ENCODE results near the gene BARHL1. TPM values are rescaled to one million over a fixed set of nuclear protein-coding genes. Genes with fewer than 3 reads are reported as not detected.
A peak's percentile ranks its signal among the peaks of the same experiment; 100 is the strongest.

The BARHL1 gene
- total RNA-seq, 3 donors from 2014 or later: not detected

DNA sequence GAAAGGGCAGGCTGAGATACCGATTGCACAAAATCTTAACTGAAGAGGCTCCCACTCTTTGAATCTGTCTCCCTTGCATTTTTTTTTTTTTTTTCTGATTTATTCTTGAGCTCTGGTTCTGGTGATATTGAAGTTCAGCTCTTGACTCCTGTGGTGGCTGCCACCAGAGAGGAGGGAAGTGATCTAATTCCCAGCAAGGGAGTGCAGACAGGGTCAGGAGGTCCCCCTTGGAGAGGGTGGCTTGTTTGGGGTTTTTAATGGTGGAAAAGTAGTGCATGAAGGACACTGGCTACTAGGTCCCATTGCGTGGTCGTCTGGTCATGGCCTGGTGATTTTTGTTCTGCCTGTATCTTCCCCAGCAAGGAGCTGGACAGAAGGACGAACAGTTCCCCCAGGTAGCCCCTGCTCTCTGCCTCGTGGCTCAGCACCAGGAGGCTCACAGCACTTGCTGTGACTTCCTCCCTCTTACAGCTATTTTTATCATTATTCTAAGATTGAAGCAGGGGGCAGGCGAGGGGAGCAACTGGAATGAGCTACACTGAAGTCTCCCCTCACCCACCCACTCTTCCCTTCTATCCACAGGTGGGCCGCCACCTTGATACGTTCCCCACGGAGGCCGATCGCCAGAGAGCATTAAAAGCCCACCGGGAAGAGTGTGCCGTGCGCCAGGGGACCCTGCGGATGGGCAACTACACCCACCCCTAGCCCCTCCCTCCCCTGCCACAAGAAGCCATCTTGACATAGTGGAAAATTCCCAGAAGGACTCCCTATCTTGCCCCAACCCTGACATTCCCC lies 10.4 kb upstream of the BARHL1 start:
- peaks cover 36% of the 10 kb centered on the region for H3K27me3 Mint-ChIP-seq (ENCODE audit: low read depth)
- H3K4me3 Mint-ChIP-seq: no peak overlapping the region
- H3K4me1 Mint-ChIP-seq (ENCODE audit: low read depth): no peaks in the 10 kb centered on the region
- H3K36me3 Mint-ChIP-seq (ENCODE audit: insufficient read depth): no peaks in the 10 kb centered on the region
- H3K9me3 Mint-ChIP-seq: no peaks in the 10 kb centered on the region
- DNase-seq (no peak), ATAC-seq (no peak)

DNA sequence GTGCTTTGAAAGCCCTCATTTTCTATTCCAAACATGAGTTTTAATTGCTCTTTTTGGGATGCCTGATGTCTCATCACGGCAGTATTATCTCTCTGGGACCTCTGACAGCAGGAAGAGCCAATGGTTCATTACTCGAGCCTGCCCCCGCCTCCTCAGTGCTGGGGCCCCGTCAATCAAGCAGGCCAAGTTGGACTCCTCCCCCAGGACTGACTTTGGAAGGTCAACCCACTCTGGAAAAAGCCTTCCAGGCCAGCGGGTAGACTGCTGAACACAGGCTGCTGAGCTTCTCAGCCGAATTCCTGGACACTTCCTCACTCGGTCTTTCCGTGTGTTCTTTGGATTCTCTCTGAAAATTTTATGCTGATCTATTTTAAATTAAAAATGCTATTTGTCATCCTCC lies 9.5 kb upstream of the BARHL1 start:
- no peaks in the 10 kb centered on the region for H3K4me1 Mint-ChIP-seq (ENCODE audit: low read depth)
- ATAC-seq: no peak
- H3K4me3 Mint-ChIP-seq: no peak overlapping the region
- no peaks in the 10 kb centered on the region for H3K36me3 Mint-ChIP-seq (ENCODE audit: insufficient read depth)
- no peaks in the 10 kb centered on the region for H3K9me3 Mint-ChIP-seq
- H3K27me3 Mint-ChIP-seq (ENCODE audit: low read depth): peaks cover 44% of the 10 kb centered on the region
- DNase-seq: no peak

DNA sequence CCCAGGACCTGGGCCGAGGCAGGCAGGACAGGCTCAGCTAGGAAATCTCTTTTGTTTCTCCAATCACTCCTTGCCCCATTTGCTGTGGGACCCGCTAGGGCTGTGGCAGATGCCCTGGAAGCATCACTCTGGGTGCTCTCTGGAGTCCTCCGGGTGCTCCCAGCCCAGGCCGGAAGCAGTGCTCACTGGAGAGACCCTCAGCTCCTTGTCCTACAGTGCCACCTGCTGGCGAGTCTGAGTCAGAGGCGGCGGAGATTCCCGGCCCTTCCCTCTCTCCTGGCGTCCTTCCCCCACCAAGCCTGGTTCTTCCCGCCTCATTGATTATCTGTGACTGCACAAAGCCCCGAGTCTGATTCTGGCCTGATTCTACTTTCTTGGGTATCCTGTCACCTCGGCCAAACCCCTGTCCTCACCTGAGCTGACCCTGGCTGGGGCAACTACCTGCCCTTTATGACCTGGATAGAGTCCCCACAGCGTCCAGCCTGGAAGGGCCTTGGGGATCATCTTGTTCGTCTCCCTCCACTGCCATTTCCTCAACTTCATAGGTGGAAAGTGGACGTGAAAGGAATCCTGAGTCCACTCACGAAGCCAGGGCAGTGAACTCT lies 7.3 kb upstream of the BARHL1 start:
- Mint-ChIP-seq H3K36me3 (ENCODE audit: insufficient read depth) (no peaks in the 10 kb centered on the region), H3K27me3 (ENCODE audit: low read depth) (peaks cover 63% of the 10 kb centered on the region), H3K4me1 (ENCODE audit: low read depth) (no peaks in the 10 kb centered on the region), H3K9me3 (no peaks in the 10 kb centered on the region), H3K4me3 (no peak overlapping the region)
- ATAC-seq (peak; percentile 58 to 73), DNase-seq (peak; percentile 19)

DNA sequence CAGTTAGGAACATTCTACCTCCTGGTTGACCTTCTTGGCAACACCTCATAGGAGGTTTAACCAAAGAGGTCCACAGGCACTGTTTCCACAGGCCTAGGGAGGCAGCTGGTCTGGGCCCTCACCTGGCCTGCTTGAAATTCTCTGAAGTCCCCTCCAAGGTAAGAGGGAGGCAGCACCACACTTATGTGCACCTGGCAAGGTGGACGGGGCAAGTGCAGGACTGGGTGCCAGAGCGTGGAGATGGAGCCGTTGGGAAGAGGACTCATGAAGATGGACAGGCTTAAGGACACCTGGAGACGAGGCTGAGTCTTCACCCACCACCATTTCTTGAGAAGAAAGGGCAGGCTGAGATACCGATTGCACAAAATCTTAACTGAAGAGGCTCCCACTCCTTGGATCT lies 6.6 kb upstream of the BARHL1 start:
- H3K4me1 Mint-ChIP-seq (ENCODE audit: low read depth): no peaks in the 10 kb centered on the region

DNA sequence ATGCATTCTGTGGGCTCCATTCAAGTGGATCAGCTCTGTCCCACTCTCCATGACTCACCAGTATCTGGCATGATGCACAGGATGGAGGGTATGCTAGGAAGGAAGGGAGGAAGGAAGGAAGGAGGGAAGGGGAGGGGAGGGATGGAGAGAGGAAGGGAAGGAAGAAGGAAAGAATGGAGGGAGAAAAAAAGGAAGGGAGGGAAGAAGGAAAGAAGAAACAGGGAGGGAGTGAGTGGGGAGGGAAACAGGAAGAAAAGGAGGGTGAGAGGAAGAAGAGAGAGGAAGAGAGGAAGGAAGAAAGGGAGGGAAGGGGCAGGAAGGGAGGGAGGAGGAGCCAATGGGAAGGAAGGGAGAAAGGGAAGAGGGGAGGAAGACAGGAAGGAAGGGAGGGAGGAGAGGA lies 5.3 kb upstream of the BARHL1 start:
- no peaks in the 10 kb centered on the region for H3K36me3 Mint-ChIP-seq (ENCODE audit: insufficient read depth)
- DNase-seq: no peak
- ATAC-seq: no peak
- H3K4me3 Mint-ChIP-seq: no peak overlapping the region
- H3K27me3 Mint-ChIP-seq (ENCODE audit: low read depth): peaks cover 79% of the 10 kb centered on the region
- H3K4me1 Mint-ChIP-seq (ENCODE audit: low read depth): peaks cover 6% of the 10 kb centered on the region
- H3K9me3 Mint-ChIP-seq: no peaks in the 10 kb centered on the region

More for the DNA sequence above, 6.6 kb upstream of the BARHL1 start:
- peaks cover 67% of the 10 kb centered on the region for H3K27me3 Mint-ChIP-seq (ENCODE audit: low read depth)
- no peaks in the 10 kb centered on the region for H3K36me3 Mint-ChIP-seq (ENCODE audit: insufficient read depth)
- ATAC-seq (no peak), DNase-seq (no peak)
- no peaks in the 10 kb centered on the region for H3K9me3 Mint-ChIP-seq
- H3K4me3 Mint-ChIP-seq: no peak overlapping the region

DNA sequence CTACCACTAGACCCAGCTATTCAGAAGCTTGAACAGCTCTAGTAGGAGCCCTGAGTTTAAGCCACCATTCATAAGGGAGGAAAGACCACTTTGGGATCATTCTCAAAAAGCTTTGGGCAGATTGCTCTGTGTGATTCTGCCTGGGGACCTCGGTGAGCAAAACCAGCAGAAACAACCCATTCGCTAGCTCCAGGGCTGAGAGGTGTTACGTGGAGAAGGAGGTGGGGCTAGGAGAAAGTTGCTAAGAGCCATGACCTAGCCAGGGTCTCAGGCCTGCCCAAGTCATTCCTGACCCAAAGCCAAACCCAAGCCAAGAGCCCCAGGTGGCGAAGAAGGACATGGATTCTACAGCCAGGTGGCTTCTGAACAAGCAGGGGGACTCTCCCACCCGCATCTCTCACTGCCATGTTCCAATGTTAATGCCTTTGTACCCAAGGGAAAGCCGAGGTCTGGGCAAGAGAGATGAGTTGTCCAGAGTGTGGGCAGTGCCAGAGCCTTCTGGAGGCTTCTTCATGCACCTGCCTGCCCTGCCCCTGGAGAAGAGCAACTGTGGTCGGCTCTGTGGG lies 4.0 kb upstream of the BARHL1 start:
- DNase-seq (no peak), ATAC-seq (no peak)
- Mint-ChIP-seq H3K27me3 (ENCODE audit: low read depth) (peaks cover 80% of the 10 kb centered on the region), H3K4me1 (ENCODE audit: low read depth) (peaks cover 6% of the 10 kb centered on the region), H3K36me3 (ENCODE audit: insufficient read depth) (no peaks in the 10 kb centered on the region), H3K9me3 (no peaks in the 10 kb centered on the region), H3K4me3 (no peak overlapping the region)

DNA sequence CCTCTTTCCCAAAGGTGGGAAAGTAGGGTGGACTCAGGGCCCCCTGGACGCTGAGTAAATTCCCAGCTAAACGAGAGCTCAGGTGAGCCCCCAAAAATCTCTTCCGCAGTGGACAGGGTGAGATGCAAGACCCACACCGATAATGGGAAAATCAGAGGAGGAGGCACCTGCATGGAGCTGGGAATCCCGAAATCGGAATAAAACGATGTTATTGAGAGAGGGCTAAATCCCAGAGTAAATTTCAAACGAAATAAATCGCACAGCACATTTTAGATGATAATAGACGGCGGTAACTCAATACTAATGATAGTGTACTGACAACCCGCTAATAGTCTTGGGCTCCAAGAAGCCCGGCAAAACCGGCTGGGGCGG lies 3.0 kb upstream of the BARHL1 start:
- Mint-ChIP-seq H3K4me1 (ENCODE audit: low read depth) (peaks cover 6% of the 10 kb centered on the region), H3K9me3 (no peaks in the 10 kb centered on the region), H3K36me3 (ENCODE audit: insufficient read depth) (no peaks in the 10 kb centered on the region), H3K4me3 (no peak overlapping the region), H3K27me3 (ENCODE audit: low read depth) (peaks cover 83% of the 10 kb centered on the region)
- no peak for DNase-seq
- no peak for ATAC-seq

DNA sequence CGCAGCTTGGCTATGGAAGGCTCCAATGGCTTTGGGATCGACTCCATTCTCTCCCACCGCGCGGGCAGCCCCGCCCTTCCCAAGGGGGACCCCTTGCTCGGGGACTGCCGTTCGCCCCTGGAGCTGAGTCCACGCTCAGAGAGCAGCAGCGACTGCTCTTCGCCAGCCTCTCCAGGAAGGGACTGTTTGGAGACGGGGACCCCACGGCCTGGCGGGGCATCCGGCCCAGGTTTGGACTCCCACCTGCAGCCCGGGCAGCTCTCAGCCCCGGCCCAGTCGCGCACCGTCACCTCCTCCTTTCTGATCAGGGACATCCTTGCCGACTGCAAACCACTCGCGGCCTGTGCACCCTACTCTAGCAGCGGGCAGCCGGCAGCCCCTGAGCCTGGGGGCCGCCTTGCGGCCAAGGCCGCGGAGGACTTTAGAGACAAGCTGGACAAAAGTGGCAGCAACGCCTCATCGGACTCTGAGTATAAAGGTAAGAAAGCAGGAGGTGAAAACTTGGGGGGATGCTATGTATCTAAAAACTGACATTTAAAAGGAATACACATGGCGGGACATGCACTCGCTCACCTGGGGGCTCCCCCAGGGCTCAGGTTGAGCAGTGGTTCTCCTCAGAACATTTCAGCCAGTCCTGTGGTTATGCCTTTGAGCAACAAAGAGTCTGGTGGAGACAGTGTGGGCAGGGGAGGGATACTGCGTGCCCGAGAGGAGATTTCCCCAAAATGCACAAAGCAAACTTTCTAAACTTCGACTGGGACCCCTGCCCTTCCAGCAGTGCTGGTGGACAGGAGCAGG lies 579 bp downstream of the BARHL1 start:
- Mint-ChIP-seq H3K4me3 (no peak overlapping the region), H3K36me3 (ENCODE audit: insufficient read depth) (no peaks in the 10 kb centered on the region), H3K4me1 (ENCODE audit: low read depth) (peaks cover 11% of the 10 kb centered on the region), H3K9me3 (no peaks in the 10 kb centered on the region), H3K27me3 (ENCODE audit: low read depth) (peaks cover 79% of the 10 kb centered on the region)
- DNase-seq (no peak), ATAC-seq (no peak)

DNA sequence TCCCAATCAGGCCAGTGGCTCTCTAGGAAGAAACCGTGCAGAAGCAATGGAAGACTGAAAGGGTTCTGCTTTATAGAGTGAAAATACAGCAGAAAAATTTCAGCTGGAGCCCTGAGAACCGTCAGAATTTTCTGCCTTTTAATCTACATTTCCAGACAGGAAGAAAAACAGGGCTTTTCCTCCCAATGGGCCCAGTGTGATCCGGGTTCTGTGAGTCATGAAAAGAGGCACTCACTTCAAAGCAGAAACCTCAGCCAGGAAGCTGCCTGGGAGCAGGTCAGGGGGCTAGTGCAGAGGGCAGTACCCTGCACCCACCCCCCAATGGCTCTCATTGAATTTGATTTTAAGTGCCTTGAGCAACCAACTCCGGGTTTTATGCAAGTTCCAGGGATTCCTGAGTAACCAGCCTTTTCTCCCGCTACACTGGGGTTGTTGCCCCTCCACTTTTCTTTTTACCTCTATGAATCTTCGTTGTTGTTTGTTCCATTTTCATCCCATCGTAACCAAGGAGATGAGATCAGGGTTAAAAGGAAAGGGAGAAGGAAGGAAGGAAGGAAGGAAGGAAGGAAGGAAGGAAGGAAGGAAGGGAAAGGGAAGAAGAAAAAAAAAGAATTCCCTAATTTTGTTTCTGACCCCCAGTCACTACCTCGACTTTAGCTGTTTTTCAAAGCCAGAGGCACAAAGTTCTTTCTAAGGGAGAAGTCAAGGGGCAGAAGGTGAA lies 1.3 kb downstream of the BARHL1 start:
- no peak overlapping the region for H3K4me3 Mint-ChIP-seq
- DNase-seq (no peak), ATAC-seq (no peak)
- H3K27me3 Mint-ChIP-seq (ENCODE audit: low read depth): peaks cover 80% of the 10 kb centered on the region
- no peaks in the 10 kb centered on the region for H3K9me3 Mint-ChIP-seq
- H3K36me3 Mint-ChIP-seq (ENCODE audit: insufficient read depth): no peaks in the 10 kb centered on the region
- peaks cover 11% of the 10 kb centered on the region for H3K4me1 Mint-ChIP-seq (ENCODE audit: low read depth)

DNA sequence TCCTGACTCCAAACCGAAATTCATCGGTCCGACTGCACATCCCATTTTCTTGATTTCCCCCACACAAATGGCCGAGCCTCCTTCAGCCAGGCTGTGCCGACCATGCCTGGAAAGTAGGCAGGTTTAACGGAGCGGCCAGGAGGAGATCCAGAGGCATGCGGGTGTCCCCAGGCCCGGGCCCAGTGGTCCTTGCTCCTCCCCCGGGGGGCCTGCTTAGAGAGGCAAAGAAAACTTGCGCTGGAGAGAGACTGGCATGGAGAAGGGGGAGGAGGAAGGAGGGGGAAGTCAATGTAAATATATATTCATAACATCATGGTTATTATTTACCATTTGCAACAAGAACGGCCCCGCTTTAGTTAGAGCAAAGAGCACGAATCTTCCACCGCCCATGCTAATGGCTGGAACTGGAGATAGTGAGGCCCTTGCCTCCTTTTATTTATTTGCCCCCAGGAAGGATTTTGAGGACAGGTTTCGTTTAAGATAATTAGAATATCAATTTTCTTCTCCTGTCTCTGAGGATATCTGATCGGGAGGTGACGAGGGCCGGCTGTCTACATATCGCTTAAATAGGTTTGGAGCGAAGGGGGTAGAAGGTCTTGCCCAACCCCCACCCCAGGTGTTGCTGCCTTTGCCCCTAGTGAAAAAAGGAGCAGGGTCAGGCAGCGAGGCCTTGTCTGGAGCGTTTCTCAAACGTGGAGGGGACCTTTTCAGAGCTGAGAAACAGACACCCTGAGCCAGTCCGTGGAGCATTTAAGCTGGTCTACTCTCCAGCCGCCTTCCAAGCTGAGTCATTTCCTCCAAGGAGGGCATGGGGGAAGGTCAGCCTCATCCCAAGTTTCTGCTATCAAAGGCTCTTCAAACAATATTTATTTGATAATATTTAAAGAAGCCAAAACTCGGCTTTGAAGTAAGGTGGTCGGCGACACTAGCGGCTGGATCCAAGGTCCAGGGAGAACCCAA lies 2.5 kb downstream of the BARHL1 start:
- Mint-ChIP-seq H3K27me3 (ENCODE audit: low read depth) (peaks cover 78% of the 10 kb centered on the region), H3K9me3 (no peaks in the 10 kb centered on the region), H3K36me3 (ENCODE audit: insufficient read depth) (no peaks in the 10 kb centered on the region), H3K4me1 (ENCODE audit: low read depth) (peaks cover 11% of the 10 kb centered on the region), H3K4me3 (no peak overlapping the region)
- no peak for ATAC-seq
- no peak for DNase-seq

DNA sequence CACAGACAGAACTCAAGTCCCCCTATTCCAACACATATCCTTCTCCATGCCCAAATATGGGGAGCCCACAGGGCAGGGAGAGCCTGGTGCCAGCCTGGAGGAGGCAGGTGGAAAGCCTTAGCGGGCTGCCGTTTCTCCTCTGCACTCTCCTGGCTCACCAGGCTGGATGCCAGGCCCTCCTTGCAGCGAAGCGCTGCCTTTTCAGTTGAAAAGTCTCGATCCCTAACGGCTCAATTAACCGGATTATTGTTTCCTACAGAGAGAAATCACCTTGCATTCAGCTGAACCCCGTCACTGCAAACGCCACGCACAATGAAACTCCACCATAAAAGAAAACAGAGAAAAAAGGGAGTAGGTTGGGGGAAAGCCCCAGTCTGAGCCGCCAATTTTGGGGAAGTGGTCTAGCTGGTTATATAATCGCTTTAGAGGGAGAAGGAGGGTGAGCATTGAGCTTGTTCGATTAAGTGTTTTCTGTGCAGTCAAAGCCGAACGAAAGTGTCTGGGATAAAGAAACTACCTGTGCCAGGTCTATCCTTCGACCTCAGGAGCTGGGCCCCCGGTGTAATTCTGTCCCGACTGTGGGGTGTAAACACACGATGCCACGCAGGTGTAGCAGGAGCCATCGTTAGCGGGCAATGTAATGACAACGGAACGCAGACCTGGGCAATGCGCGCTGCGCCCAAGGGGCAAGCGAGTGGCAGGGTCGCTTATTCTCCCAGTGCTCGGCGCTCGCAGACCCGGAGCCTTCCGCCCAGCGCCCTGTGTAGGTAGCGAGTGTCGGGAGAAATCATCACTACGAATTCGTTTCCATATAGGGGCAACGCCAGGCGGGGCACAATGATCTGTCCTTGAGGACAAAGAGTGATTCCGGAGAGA lies 3.8 kb downstream of the BARHL1 start:
- ATAC-seq (no peak), DNase-seq (no peak)
- no peak overlapping the region for H3K4me3 Mint-ChIP-seq
- H3K4me1 Mint-ChIP-seq (ENCODE audit: low read depth): peaks cover 14% of the 10 kb centered on the region
- H3K36me3 Mint-ChIP-seq (ENCODE audit: insufficient read depth): no peaks in the 10 kb centered on the region
- H3K9me3 Mint-ChIP-seq: no peaks in the 10 kb centered on the region
- peaks cover 75% of the 10 kb centered on the region for H3K27me3 Mint-ChIP-seq (ENCODE audit: low read depth)

DNA sequence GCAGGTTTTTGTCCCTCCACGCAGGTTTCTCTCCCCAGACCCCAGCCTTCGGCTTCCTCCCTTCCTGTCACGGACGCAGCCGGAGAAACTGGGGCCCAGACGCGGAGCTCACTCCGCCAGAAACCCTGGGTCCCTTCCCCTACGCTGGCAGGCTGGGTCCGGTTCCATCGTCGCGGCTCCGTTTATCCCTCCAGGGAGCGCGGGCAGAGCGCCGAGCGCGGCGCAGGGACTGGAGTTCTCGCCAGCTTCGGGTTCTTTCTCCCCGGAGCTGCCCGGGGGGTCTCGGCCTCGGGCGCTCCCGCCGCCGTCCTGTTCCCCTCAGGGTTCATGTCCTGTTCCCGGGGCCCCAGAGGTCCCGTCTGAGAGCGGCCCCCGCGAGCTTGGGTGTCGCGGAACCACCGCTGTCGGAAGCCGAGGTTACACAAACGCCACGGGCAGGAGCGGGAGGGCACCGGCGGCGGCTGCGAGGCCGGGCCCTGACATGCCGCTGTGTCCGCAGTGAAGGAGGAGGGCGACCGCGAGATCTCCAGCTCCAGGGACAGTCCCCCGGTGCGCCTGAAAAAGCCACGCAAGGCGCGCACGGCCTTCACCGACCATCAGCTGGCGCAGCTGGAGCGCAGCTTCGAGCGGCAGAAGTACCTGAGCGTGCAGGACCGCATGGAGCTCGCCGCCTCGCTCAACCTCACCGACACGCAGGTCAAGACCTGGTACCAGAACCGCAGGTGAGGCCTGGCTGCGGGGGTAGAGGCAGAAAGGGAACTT lies 4.6 kb downstream of the BARHL1 start:
- Mint-ChIP-seq H3K4me3 (no peak overlapping the region), H3K9me3 (no peaks in the 10 kb centered on the region), H3K27me3 (ENCODE audit: low read depth) (peaks cover 75% of the 10 kb centered on the region), H3K4me1 (ENCODE audit: low read depth) (peaks cover 12% of the 10 kb centered on the region), H3K36me3 (ENCODE audit: insufficient read depth) (no peaks in the 10 kb centered on the region)
- no peak for DNase-seq
- no peak for ATAC-seq

Measured in activated T-cell treated with anti-CD3 and anti-CD28 coated beads, Interleukin-2, amount 50 U/mL, for 4 hours (primary cell).